Fibroblast of lung (primary cell): ENCODE data around the gene ABHD6. TPM values are rescaled to one million over a fixed set of nuclear protein-coding genes. Genes with fewer than 3 reads are reported as not detected.

ENCODE experiments used
- DNase-seq, 2 donors: peaks; one replicate each; pipeline versions ENCODE4 v3.0.0 to v3.0.0-alpha.2; 2010; ENCODE audit warnings: low read depth in 2 of 2
- H2AFZ ChIP-seq: 2 replicates; pipeline ENCODE4 v1.5.1; 2012; ENCODE audit warnings: low read length, control low read depth, inconsistent platforms
- H3K27ac ChIP-seq: 2 replicates; pipeline ENCODE4 v1.5.1; 2011; ENCODE audit warnings: low read length, control low read depth; ENCODE audit not compliant: insufficient read depth
- H3K27me3 ChIP-seq: 2 replicates; pipeline ENCODE4 v1.5.1; 2011; ENCODE audit warnings: mild to moderate bottlenecking, low read length; ENCODE audit not compliant: control insufficient read depth, insufficient read depth
- H3K36me3 ChIP-seq: 2 replicates; pipeline ENCODE4 v1.5.1; 2011; ENCODE audit warnings: low read length; ENCODE audit not compliant: control insufficient read depth, insufficient read depth
- H3K4me1 ChIP-seq: 2 replicates; pipeline ENCODE4 v1.5.1; 2011; ENCODE audit warnings: low read length; ENCODE audit not compliant: control insufficient read depth, insufficient read depth; ENCODE audit errors: extremely low read depth
- H3K4me2 ChIP-seq: 2 replicates; pipeline ENCODE4 v1.5.1; 2011; ENCODE audit warnings: low read length, control low read depth; ENCODE audit not compliant: insufficient read depth; ENCODE audit errors: extremely low read depth
- H3K4me3 ChIP-seq, 4 experiments: fragments of 200-600 bp in 1 of 4; sonication (generic) in 1 of 4; replicated peaks in 1 of 4; 2 replicates each; pipeline ENCODE4 v1.5.1; 2011 to 2016; ENCODE audit warnings: low read length in 4 of 4, low read depth in 3 of 4, mild to moderate bottlenecking in 3 of 4, control low read depth in 2 of 4, inconsistent platforms in 1 of 4, mixed read lengths in 1 of 4; ENCODE audit not compliant: insufficient read depth in 1 of 4; ENCODE audit errors: control extremely low read depth in 1 of 4
- H3K79me2 ChIP-seq: 2 replicates; pipeline ENCODE4 v1.5.1; 2012; ENCODE audit warnings: mild to moderate bottlenecking, low read length, inconsistent platforms; ENCODE audit not compliant: control insufficient read depth, insufficient read depth
- H3K9ac ChIP-seq: 2 replicates; pipeline ENCODE4 v1.5.1; 2011; ENCODE audit warnings: mild to moderate bottlenecking, low read length, control low read depth; ENCODE audit not compliant: insufficient read depth
- H3K9me3 ChIP-seq: 2 replicates; pipeline ENCODE4 v1.5.1; 2012; ENCODE audit warnings: low read depth, low read length; ENCODE audit not compliant: control insufficient read depth, insufficient read depth
- H4K20me1 ChIP-seq: 2 replicates; pipeline ENCODE4 v1.5.1; 2011; ENCODE audit warnings: low read length; ENCODE audit not compliant: control insufficient read depth, insufficient read depth; ENCODE audit errors: extremely low read depth
- EZH2 ChIP-seq: IDR thresholded peaks from 2 replicates; pipeline ENCODE4 v1.5.1; 2012; ENCODE audit warnings: low read length, control low read depth, mild to moderate bottlenecking; ENCODE audit errors: missing control alignments
- polyA plus RNA-seq, 2 donors: library from polyadenylated mRNA; depleted of rRNA in 1 of 2; stranded (reverse) in 1 of 2; unstranded in 1 of 2; fragments of >200 nt; gene quantifications; 2 replicates each; pipeline ENCODE4 v1.2.1, GENCODE V29; 2011 to 2012; ENCODE audit warnings: missing spikeins in 1 of 2
- total RNA-seq: library from RNA; depleted of rRNA; stranded (reverse); fragments of >200 nt; gene quantifications from 2 replicates; pipeline ENCODE4 v1.2.1, GENCODE V29; 2014
- TF ChIP-seq, protein P1 (sequence below), 2 donors: IDR thresholded peaks in 1 of 2; conservative IDR thresholded peaks in 1 of 2; 1 replicate in 1 of 2; 2 replicates in 1 of 2; pipeline ENCODE4 v1.5.1; 2011 to 2012; ENCODE audit warnings: low read length in 2 of 2, control low read depth in 1 of 2, inconsistent platforms in 1 of 2, low read depth in 1 of 2, mild to moderate bottlenecking in 1 of 2

ABHD6 gene
- total and polyA plus RNA-seq, 2 donors (not counting 1 experiment from before 2014, with no cell fraction given) = 7.3 to 13.5 TPM

DNA sequence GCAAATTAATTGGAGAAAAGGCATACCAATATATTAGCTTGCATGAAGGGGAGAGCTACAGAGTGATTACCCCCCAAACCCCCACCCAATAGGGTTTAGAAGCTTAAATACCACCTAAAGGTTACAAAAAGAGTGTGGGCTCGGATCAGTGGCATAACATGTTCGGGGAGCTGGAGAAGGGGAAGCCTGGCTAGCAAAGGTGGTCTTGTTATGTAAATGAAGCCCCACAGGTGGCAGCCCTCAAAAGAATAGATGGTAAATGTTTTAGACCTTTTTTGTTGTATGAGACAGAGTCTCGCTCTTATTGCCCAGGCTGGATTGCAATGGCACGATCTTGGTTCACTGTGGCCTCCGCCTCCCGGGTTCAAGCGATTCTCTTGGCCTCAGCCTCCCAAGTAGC lies 84.2 kb downstream of the ABHD6 start:
- Histone ChIP-seq H3K9me3 (no peaks in the 10 kb centered on the region), H3K79me2 (no peaks in the 10 kb centered on the region), H3K4me1 (peaks cover 3% of the 10 kb centered on the region), H3K4me2 (no peak overlapping the region), H3K9ac (no peak overlapping the region), H2AFZ (no peak overlapping the region), H3K36me3 (no peaks in the 10 kb centered on the region), H3K4me3 (no peak overlapping the region), H3K27ac (no peak overlapping the region), H4K20me1 (no peaks in the 10 kb centered on the region), H3K27me3 (no peaks in the 10 kb centered on the region)
- TF ChIP-seq EZH2 = no peak
- TF ChIP-seq, protein P1, sequence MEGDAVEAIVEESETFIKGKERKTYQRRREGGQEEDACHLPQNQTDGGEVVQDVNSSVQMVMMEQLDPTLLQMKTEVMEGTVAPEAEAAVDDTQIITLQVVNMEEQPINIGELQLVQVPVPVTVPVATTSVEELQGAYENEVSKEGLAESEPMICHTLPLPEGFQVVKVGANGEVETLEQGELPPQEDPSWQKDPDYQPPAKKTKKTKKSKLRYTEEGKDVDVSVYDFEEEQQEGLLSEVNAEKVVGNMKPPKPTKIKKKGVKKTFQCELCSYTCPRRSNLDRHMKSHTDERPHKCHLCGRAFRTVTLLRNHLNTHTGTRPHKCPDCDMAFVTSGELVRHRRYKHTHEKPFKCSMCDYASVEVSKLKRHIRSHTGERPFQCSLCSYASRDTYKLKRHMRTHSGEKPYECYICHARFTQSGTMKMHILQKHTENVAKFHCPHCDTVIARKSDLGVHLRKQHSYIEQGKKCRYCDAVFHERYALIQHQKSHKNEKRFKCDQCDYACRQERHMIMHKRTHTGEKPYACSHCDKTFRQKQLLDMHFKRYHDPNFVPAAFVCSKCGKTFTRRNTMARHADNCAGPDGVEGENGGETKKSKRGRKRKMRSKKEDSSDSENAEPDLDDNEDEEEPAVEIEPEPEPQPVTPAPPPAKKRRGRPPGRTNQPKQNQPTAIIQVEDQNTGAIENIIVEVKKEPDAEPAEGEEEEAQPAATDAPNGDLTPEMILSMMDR (conservative IDR thresholded peaks at IDR 0.05 in 1 of 2, IDR thresholded peaks at IDR 0.05 in 1 of 2; ENCODE audit: low read depth in 1 of 2, low read length in 2 of 2) = no peak
- no peak for DNase-seq

DNA sequence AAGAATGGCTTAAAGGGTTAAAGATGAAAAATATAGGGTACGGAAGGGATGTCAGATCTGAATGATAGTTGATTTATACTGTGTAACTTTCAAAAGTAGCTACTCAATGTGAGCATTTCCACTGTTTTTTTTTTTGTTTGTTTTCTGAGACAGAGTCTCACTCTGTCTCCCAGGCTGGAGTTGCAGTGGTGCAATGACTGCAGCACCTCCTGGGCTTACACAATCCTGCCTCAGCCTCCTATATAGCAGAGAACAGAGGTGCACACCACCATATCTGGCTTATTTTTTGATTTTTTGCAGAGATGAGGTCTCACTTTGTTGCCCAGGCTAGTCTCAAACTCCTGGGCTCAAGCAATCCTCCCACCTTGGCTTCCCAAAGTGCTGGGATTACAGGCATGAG lies 85.2 kb downstream of the ABHD6 start:
- no peaks in the 10 kb centered on the region for H3K79me2 ChIP-seq
- H3K9ac ChIP-seq = no peak overlapping the region
- no peaks in the 10 kb centered on the region for H3K9me3 ChIP-seq
- no peaks in the 10 kb centered on the region for H3K27me3 ChIP-seq
- H3K4me2 ChIP-seq = no peak overlapping the region
- H3K4me3 ChIP-seq = no peak overlapping the region
- no peaks in the 10 kb centered on the region for H4K20me1 ChIP-seq
- H3K27ac ChIP-seq = no peak overlapping the region
- H3K4me1 ChIP-seq = peaks cover 3% of the 10 kb centered on the region
- no peaks in the 10 kb centered on the region for H3K36me3 ChIP-seq
- H2AFZ ChIP-seq = no peak overlapping the region
- TF ChIP-seq, protein P1 (conservative IDR thresholded peaks at IDR 0.05 in 1 of 2, IDR thresholded peaks at IDR 0.05 in 1 of 2; ENCODE audit: low read depth in 1 of 2, low read length in 2 of 2) = no peak
- TF ChIP-seq EZH2 = no peak
- no peak for DNase-seq

DNA sequence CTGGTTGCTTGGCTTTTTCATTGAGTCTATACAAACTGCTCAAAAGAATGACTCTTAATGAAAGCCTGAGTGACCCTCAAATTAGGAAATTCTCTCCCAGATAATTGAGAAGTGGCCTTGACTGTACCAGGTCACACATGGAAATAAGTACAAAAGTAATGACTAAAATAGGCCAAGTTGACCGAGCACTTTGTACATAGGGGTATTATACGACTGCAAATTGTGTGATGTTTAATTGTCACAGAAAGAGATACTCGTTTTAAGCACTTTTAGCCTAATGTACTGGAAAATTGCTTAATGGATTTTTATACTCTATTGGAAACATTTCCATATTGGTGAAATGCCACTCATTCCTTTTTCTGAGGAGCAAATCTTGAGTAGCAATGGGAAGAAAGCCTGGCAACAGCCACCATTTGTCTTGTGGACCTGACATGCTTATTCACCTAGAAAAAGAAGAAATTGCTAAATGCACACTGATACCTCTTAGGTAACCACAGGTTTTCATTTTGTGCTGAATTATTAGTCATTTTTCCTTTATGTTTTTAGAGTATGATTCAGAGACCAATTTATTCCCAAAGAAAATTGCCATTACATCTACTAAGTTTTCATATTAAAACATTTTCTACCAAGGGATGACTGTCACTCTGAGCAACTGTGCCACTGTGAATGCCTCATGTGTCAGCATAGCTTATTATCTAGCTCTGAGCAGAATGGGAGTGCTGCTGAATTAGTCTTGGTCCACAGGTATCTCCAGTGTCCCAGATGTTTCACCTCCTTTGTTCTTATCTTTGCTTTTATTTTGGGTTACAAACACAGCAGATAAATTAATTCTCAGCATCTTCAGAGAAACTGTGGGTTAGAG lies 86.2 kb downstream of the ABHD6 start:
- H3K27ac ChIP-seq = no peak overlapping the region
- H3K9me3 ChIP-seq = no peaks in the 10 kb centered on the region
- H2AFZ ChIP-seq = no peak overlapping the region
- no peaks in the 10 kb centered on the region for H3K79me2 ChIP-seq
- H3K4me3 ChIP-seq = no peak overlapping the region
- H4K20me1 ChIP-seq = no peaks in the 10 kb centered on the region
- no peak overlapping the region for H3K9ac ChIP-seq
- no peaks in the 10 kb centered on the region for H3K36me3 ChIP-seq
- peaks cover 3% of the 10 kb centered on the region for H3K4me1 ChIP-seq
- no peak overlapping the region for H3K4me2 ChIP-seq
- no peak for TF ChIP-seq EZH2
- TF ChIP-seq, protein P1 (conservative IDR thresholded peaks at IDR 0.05 in 1 of 2, IDR thresholded peaks at IDR 0.05 in 1 of 2; ENCODE audit: low read depth in 1 of 2, low read length in 2 of 2) = no peak
- DNase-seq = no peak
- no peaks in the 10 kb centered on the region for H3K27me3 ChIP-seq
